Measurements from ENCODE around the gene SCGB3A1.

GRCh38 chr5:180592176-180592575 is 877 bp upstream of the SCGB3A1 start:
- TF ChIP-seq RAD21 (IDR thresholded peaks at IDR 0.05; ENCODE audit: low read depth) (no peak), EP300 (IDR thresholded peaks at IDR 0.05; ENCODE audit: borderline replicate concordance) (no peak), CEBPB (IDR thresholded peaks at IDR 0.05) (no peak), REST (IDR thresholded peaks at IDR 0.05; ENCODE audit: low read depth) (no peak), NFIC (IDR thresholded peaks at IDR 0.05) (no peak), MAX (IDR thresholded peaks at IDR 0.05) (no peak), YY1 (IDR thresholded peaks at IDR 0.05; ENCODE audit: low read depth) (no peak), CREB1 (IDR thresholded peaks at IDR 0.05; ENCODE audit: low read depth) (no peak)

Measured in Ishikawa (cell line).